HTERT RPE-1 (cell line): ENCODE measurements around the gene ATP2A2.
"Not testable (repeated sequence)": the region's sequence is repeated elsewhere in the genome, so short reads cannot be mapped to it uniquely, and the experiment has no call there.

Source experiments
- in situ Hi-C: fragments of 300-500 bp; cut with MboI; formaldehyde crosslinking; loops from 4 replicates; pipeline ENCODE4 v1.14.3; 2020; ENCODE audit warnings: low sequenced_read_pairs

ATP2A2 gene

DNA sequence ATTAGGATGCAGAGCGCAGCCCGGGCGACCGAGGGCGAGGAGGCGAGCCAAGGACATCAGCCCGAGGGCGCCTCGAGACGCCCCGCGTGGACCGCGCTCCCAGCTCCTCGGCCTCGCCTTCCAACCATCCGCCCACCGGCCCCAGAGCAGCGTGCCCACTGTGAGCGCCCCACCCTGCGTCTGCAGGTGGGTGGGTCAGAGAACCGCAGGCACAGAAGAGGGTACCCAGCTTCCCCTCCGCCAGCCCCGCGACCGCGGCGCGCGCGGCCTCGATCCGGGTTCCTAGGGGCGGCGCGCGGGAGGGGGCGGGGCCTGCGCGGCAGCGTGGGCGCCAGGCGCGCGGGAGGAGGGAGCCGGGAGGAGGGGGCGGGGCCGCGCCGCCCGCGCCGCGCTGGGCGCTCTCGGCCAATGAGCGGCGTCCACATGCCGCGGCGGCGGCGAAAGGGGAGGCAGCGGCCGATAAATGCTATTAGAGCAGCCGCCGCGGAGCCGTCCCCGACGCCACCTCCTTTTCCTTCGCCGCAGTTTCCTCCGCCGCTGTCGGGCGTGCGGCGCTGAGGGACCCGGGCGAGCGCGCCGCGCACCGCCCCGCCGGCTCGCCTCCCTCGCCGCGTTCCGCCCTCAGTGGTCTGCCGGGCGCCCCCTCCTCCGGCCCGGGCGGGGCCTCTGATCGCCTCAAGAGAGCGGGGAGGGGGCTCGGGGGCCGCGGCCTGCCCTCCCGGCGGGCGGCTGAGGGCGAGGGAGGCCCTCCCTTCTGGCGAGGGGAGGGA, at the start of gene ATP2A2:
ATP2A2 (plus strand) TSS at position 469 of the 770 bp plus-strand sequence. CDS start 543 bp downstream, outside the sequence.
- in situ Hi-C loops = no loop called here

DNA sequence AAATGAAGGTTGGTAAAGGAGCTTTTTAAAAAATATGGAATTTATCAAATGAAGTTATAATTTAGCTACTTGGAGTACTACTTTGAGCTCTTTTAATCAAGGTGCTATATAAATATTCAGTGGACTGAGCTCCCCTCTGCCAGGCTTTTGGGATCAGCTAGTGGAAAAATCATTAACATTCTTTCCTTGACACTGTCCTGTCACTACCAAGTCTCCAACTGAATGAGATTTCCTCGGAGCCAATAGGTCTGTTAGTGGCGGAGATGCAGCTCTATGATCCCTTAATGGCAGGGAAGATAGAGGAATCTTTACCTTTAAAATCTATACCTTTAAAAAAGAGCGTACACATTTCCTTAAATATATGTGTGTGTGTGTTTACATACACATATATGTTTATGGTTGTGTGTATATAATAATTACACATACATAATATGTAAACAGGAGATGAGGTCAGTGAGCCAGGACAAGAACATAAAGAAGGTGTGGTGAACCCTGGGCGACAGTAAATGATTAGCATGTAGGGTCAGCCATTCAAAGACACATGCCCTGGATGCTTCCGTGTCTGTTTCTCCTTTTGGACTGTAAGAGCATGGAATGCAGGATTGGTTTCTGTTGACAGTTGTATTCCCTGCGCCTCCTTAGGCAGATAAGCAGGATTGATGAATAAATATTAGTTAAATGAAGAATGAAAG, 47.7 kb upstream of the ATP2A2 start:
- in situ Hi-C loops = no loop called here

DNA sequence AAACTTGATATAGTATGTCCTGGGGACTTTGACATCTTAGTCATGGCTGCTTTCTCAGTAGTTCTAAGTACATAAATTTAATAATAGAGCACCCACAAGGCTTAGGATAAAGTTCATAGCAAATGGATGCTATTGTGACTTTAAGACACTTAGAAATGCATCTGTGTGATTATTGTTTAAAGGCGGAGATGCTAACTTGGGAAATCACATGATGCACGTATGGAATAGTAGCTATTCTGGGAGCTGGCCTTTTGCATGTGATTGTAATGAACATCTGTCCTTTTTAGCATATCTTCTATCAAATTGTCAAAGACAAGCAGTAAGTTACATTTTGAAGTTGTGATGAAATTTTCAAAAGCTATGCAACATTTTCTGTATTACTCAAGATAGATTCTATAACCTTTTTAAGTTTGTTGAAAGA, 46.7 kb upstream of the ATP2A2 start:
- in situ Hi-C loops = no loop called here

DNA sequence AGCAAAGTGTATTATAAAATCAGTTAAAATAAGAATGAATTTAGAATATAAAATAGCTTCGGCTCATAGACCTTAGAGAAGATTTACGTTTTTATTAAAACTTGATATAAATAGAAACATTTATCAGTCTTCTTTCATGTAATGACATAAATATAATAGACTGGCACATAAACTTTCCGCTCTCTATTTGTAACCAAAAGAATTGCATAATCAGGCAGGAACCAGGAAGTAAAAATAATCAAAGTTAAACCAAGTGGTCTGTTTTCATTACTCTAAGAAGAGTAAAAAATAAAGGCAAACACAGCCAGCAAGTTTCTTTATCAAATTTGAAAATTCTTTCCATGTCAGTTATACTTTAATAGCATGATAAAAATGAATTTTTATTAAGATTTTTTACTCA, 46.3 kb upstream of the ATP2A2 start:
- in situ Hi-C loops = no loop called here

DNA sequence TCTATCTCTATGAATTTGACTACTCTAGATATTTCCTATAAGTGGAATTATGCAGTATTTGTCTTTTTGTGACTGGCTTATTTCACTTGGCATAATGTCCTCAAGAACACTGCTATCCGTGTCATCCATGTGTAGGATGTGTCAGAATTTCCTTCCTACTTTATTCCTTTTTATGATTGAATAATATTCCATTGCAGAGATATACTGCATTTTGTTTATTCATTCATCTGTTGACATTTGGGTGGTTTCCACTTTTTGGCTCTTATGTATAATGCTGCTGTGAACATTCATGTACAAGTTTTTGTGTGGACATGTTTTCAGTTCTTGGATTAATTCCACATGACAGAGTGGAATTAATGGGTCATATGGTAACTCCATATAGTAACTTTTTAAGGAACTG, 45.7 kb upstream of the ATP2A2 start:
- in situ Hi-C loops = no loop called here

DNA sequence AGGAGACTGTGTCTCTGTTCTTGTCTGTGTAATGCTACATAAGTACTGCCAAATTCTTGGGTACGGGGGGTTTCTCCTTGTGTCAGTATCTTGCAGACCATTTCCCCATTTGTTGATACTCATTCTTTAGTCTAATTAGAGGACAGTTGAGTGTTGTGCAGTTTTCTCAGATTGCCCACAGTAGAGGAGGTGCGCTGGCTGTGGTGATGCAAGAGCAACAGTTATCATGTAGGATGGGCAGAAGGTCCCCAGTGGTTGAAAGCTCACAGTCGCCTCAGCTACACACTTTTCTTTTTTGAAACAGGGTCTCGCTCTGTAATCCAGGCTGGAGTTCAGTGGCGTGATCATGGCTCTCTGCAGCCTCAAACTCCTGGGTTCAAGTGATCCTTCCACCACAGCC, 37.8 kb upstream of the ATP2A2 start:
- in situ Hi-C loops = no loop called here

DNA sequence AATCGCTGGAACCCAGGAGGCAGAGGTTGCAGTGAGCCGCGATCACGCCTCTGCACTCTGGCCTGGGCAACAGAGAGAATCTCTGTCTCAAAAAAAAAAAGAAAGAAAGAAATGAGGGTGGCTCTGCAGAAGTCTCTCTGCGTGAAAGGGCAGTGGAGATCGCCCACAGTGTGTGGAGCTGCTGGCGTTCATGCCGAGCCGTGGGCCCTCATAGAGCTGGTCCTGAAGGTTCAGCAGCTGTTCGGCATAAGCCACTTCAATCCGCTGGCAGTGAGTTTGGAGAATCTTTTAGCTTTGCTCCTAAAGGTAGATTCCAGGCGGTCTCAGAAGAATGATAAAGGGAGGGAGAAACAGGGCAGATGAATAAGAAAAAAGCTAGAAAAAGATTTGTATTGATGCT, 36.7 kb upstream of the ATP2A2 start:
- in situ Hi-C loops = no loop called here

DNA sequence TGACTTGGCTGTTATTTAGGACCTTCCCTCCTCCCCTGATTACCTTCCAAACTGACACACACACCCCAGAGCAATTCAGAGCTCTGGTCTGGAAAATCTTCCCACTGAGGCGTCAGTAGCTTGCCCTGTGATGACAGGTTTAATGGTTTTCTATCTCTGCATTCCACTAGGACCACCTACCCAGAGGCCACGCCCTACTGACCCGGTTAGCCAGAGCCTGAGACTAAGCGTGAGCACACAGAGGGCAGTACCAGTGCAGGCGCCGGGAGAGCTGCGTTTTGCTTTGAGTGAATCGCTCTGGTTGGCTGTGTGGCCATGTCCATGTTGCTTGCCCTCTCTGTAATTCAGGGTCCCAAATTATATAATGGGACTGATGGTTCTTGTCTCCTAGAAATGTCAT, 36.2 kb upstream of the ATP2A2 start:
- in situ Hi-C loops = no loop called here

DNA sequence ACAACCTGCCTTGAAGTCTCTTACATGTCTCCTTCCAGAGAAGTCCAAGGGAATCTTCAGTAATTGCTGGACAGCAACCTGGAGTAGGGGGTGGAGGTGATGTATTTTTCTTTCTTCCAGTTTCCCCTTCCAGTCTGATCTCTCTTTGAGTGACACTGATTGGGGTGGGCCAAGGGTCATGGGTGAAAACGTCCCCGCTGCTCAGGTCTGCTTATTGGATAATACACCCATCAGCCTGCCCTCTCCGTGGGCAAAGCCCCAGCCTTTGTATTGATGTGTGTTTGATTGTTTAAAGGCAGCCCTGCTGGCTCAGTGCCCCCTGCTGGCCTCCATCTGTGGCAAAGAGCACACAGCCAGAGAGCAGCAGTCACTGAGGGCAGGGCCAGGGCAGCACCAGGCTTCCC, 35.7 kb upstream of the ATP2A2 start:
- in situ Hi-C loops = no loop called here

DNA sequence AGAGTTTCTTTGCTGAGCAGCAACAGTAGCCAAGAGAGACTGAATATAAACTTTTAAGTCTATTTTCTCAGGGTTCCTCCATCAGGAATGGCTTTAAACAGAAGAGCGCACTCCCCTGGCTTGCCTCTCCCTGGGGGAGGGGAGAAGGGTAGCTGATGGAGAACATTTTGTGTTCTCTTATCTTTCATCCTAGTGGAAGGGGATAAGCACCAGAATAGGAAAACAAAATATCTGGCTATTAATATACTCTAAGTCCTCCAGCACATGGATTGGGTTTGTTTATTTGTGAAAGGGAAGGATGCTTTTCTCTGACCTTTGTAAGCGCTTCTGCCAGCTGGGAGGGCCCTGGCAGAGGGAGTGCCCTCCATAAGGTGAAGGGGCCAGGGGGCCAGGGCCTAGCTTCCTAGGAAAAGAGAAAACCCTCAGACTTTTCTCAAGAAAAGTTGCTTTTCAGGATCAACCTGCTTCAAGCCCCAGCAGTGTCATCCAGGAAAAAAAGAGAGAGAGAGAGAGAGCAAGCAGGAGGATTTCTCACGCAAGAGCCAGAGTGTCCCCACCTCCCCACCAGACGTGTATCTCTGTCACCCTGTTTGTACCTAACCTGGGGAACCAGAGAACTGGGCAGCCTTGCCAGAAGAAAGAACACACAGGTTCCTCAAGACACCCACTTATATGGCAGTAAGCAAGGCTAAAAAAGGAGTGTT, 34.3 kb upstream of the ATP2A2 start:
- in situ Hi-C loops = no loop called here

DNA sequence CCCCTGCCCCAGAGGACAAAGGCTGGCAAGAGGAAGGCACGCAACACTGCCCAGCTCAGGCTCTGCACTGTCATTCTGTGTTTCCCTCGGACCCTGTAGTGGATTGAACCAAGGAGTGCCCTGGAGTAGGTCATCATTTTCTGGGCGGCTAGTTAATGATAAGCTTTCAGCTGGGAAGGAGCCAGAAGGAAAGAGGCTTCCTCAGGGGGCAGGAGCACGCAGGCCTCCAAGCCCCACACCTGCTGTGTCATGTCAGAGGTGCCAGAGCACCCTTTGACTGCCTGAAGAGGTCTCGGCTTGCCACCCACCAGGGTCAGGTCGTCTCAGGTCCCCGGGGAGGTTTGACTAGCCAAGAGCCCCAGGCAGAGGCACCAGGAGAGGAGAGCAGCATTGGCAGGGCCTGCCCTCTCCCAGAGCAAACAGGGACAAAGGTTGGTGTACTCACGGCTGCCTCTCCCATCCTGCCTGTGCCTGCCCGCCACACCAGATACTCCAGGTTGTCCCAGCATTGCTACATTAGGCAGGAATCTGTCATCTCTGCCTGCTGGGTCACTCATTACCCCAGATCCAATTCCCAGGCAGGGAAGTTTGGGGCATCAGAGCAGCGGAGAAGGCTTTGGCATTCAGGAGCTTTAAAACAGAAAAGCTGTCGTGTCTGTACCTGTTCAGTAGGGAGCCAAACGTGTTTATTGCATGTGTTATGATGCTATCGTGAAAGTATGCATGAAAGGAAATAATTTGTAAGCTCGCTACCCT, 33.5 kb upstream of the ATP2A2 start:
- in situ Hi-C loops = no loop called here

DNA sequence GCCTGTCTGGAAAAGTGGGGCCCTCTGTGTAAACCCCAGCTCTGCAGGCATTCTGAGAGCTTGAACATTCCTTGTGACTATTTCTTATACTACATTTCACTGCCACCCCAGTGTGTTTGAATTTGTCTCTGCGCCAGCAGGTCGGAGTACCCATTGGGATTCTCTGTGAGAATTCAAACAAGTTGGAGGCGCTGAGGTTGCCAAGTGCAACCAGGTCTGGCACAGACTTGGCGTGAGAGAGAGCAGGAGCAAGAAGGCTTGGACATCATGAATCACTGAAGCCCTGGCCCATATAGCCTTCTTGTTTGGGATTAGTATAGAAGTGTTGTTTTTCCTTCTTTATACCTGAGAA, 33.0 kb upstream of the ATP2A2 start:
- in situ Hi-C loops = no loop called here

DNA sequence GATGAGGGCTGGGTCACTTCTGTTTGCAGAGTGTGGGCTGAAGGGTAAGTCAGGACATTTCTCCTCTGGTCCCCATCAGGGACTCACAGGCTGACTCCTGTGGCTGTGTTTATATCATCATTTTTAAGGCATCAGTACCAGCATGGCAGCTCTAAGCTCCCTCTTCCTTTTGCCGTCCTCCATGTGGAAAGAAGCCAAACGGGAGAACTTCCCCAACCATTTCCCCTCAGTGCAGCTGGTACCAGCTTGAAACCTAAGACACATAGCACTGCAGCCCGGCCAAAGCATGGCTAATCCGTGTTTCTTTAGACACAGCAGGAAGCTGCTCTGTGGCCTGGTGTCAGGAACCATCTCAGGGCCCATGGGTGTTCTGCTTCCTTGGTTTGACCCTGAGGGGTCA, 31.9 kb upstream of the ATP2A2 start:
- in situ Hi-C loops = no loop called here

DNA sequence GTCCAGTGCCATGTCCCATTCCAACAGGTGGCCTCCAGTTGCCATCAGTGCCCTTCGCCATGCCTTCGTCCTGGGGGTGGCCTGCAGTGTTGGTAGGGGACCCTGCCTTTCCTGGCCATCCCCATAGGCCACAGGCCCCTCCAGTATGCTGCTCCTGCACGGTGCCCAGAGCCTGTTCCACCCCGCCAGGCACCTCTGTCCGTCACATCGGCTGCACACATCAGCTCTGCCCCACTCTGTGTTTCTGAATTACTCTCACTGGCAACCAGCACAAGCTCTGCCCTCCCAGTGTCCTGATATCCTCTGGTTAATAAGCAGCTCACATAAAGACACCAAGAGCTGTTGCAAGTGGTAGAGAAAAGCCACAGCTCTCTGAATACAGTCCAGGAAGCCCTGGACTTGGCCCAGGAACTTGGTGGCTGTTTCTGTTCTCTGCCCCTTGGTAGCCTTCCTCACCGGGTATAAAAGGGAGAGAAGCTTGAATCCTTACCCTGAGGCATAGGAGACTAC, 31.3 kb upstream of the ATP2A2 start:
- in situ Hi-C loops = no loop called here

DNA sequence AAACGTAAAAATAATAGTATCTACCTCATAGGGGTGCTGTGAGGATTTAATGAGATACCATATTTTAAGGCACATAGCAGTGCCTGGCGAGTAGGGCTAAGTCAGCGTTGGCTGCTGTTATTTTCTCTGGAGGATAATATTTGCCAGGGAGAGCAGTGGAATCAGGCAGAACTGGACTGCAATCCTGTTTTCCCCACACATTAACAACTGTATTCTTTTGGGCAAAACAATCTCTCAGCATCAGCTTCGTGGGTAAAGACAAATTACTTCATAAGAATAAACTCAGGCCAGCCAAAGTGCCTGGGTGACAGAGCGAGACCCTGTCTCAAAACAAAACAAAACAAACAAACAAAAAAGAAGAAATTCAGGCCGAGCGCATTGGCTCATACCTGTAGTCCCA, 29.7 kb upstream of the ATP2A2 start:
- in situ Hi-C loops = no loop called here

DNA sequence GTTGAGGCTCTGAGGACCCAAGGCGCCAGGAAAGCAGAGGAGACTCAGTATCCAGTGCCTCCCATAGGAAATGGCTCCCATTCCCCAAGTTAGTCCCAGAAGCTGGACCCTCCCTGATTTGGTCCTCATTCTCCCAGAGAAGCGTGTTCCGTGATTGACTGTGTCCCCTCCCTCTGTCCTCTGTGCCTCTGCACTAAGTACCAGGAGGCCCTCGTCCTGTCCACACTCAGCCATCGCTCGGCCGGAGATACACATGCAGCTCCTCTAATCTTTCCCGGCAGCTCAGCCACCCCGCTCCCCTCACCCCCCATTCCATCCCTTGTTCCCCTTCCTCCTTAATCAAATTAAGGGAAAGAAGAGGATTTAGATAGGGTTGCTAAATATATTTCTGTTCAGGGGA, 28.3 kb upstream of the ATP2A2 start:
- in situ Hi-C loops = no loop called here

DNA sequence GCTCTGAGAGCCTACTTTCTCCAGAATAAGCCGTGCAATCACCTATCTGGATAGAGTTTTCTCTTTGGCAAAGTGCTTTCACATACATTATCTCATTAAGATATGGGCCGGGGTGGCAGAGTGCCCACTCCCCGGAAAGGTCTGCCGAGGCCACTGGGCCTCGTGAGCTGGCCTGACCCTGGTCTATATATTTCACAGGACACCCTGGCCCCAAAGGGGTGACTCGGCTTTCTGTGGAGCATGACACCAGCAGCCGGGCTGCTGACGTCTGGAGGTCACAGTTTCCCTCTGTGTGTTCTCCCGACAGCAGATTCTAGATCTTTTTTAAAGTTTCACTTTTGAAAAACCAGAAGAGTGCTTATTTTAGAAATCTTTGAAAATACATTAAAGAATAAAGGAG, 27.9 kb upstream of the ATP2A2 start:
- in situ Hi-C loops = no loop called here

DNA sequence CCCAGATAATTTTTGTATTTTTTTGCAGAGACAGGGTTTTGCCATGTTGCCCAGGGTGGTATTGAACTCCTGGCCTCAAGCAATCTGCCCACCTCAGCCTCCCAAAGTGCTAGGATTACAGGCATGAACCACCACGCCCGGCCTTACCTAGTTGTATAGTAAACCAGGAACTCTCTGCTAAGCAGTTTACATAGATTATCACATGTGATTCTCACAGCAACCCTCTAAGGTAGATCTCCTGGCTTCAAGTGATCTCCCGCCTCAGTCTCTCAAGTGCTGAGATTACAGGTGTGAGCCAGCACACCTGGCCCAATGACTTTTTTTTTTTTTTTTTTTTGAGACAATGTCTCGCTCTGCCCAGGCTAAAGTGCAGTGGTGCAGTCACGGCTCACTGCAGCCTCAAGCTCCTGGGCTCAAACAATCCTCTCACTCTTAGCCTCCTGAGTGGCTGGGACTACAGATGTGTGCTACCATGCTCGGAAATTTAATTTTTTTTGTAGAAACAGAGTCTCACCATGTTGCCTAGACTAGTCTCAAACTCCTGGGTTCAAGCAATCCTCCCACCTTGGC, 26.0 kb upstream of the ATP2A2 start:
- in situ Hi-C loops = no loop called here

DNA sequence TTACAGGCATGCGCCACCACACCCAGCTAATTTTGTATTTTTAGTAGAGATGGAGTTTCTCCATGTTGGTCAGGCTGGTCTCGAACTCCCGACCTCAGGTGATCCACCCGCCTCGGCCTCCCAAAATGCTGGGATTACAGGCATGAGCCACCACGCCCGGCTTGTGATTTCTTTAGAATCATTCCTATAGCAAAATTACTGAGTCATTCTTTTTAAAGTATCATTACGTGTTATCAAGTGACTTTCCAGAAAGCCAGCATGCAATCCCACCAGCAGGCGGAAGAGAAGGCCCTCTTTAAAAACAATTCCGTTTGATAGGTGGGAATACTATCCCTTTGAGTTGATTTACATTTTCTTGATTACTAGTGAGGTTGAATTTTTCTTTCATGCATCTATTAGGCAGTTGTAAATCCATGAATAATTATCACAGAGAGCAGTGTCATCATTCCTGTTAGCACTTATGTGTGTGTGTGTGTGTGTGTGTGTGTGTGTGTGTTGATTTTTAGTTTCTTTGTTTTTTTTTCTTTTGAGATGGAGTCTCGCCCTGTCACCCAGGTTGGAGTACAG, 25.1 kb upstream of the ATP2A2 start:
- in situ Hi-C loops = not testable (repeated sequence)

DNA sequence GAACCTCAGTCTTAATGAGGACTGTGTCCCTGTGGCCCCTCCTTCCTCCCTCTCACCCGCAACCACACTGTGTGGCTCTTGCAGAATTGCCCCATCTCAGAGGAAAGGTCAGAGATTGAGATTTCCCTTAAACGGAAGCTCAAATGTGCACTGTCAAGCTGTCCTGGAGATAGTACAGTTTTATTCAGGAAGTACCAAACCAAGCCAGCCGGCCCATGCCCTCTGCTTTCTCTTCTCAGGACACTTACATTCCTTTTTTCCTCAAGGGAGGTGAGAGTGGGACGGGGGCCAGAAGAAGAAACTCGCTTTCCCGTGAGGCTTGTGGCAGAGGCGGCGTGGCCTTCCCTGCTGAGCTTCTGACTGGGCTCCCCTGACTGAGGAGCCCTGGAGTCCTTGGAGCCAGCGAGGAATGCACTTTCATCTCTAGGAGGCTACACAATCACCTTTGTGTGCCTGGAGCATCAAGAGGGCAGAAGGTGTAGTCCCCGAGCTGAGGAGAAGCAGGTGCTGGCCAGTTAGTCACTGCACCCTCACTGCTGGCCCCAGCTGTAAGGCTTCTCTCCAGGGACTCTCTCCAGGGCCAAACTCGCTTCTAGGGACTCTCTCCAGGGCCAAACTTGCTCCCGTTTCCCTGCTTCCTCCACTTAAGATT, 24.1 kb upstream of the ATP2A2 start:
- in situ Hi-C loops = no loop called here
